ENCODE results near the gene HSPG2. TPM values are rescaled to one million over a fixed set of nuclear protein-coding genes. Genes with fewer than 3 reads are reported as not detected.

Gene HSPG2
- total and polyA plus RNA-seq, 4 experiments from 2014 or later: 1.2 TPM; not detected in 2

- no peaks in the 10 kb centered on the region for H3K9me3 ChIP-seq (ENCODE audit: control insufficient read depth in 1 of 2, low read length in 2 of 2)
- Mint-ChIP-seq H3K27ac (no peak overlapping the region), H3K9me3 (no peaks in the 10 kb centered on the region), H3K4me3 (no peak overlapping the region), H3K36me3 (no peaks in the 10 kb centered on the region), H3K27me3 (peaks cover 4 to 6% of the 10 kb centered on the region in 2 donors), H3K4me1 (peaks cover 5 to 15% (median 6%) of the 10 kb centered on the region in 4 donors)
- ChIA-PET CTCF (ENCODE audit: partially characterized antibody) (no interaction called here), POLR2A (ENCODE audit: partially characterized antibody) (no interaction called here)
- H3K4me1 ChIP-seq (ENCODE audit: insufficient read depth, low read length): peaks cover 4% of the 10 kb centered on the region
- no peaks in the 10 kb centered on the region for H3K27me3 ChIP-seq (ENCODE audit: insufficient read depth, low read length)
- intact Hi-C loops (cut with micrococcal nuclease): no loop called here
- H3K4me3 ChIP-seq (ENCODE audit: low read length in 2 of 2): no peak overlapping the region
- no peak for DNase-seq
- H3K27ac ChIP-seq (ENCODE audit: low read depth, low read length): no peak overlapping the region
- H3K36me3 ChIP-seq (ENCODE audit: insufficient read depth, low read length): no peaks in the 10 kb centered on the region
Observed at GRCh38 chr1:21942464-21942863, 5.4 kb upstream of the HSPG2 start.

- Mint-ChIP-seq H3K27ac (no peak overlapping the region), H3K4me1 (peaks cover 6 to 18% (median 6%) of the 10 kb centered on the region in 4 donors), H3K4me3 (no peak overlapping the region), H3K9me3 (no peaks in the 10 kb centered on the region), H3K36me3 (no peaks in the 10 kb centered on the region), H3K27me3 (peaks cover 4 to 6% of the 10 kb centered on the region in 2 donors)
- CTCF ChIA-PET (ENCODE audit: partially characterized antibody): no interaction called here
- Histone ChIP-seq H3K27ac (ENCODE audit: low read depth, low read length) (no peak overlapping the region), H3K4me3 (ENCODE audit: low read length in 2 of 2) (no peak overlapping the region), H3K9me3 (ENCODE audit: control insufficient read depth in 1 of 2, low read length in 2 of 2) (no peaks in the 10 kb centered on the region), H3K4me1 (ENCODE audit: insufficient read depth, low read length) (peaks cover 7% of the 10 kb centered on the region), H3K36me3 (ENCODE audit: insufficient read depth, low read length) (no peaks in the 10 kb centered on the region), H3K27me3 (ENCODE audit: insufficient read depth, low read length) (no peaks in the 10 kb centered on the region)
- POLR2A ChIA-PET (ENCODE audit: partially characterized antibody): no interaction called here
- intact Hi-C loops (cut with micrococcal nuclease): no loop called here
- no peak for DNase-seq
Observed at GRCh38 chr1:21941370-21941769, 4.3 kb upstream of the HSPG2 start.

- Mint-ChIP-seq H3K4me1 (peaks cover 6 to 20% (median 7%) of the 10 kb centered on the region in 4 donors), H3K36me3 (no peaks in the 10 kb centered on the region), H3K27ac (no peak overlapping the region), H3K27me3 (peaks cover 4 to 6% of the 10 kb centered on the region in 2 donors), H3K4me3 (no peak overlapping the region), H3K9me3 (no peaks in the 10 kb centered on the region)
- intact Hi-C loops (cut with micrococcal nuclease): no loop called here
- DNase-seq: no peak
- Histone ChIP-seq H3K4me3 (ENCODE audit: low read length in 2 of 2) (no peak overlapping the region), H3K27ac (ENCODE audit: low read depth, low read length) (no peak overlapping the region), H3K4me1 (ENCODE audit: insufficient read depth, low read length) (peaks cover 12% of the 10 kb centered on the region), H3K27me3 (ENCODE audit: insufficient read depth, low read length) (no peaks in the 10 kb centered on the region), H3K9me3 (ENCODE audit: control insufficient read depth in 1 of 2, low read length in 2 of 2) (no peaks in the 10 kb centered on the region), H3K36me3 (ENCODE audit: insufficient read depth, low read length) (no peaks in the 10 kb centered on the region)
- POLR2A ChIA-PET (ENCODE audit: partially characterized antibody): no interaction called here
- CTCF ChIA-PET (ENCODE audit: partially characterized antibody): no interaction called here
Observed at GRCh38 chr1:21940492-21940891, 3.4 kb upstream of the HSPG2 start.

GRCh38 chr1:21939650-21940374 is 2.7 kb upstream of the HSPG2 start:
- no peak for DNase-seq
- H3K27ac Mint-ChIP-seq: peak overlapping the region in 1 of 7 donors; percentile 23
- intact Hi-C loops (cut with micrococcal nuclease): no loop called here
- H3K9me3 ChIP-seq (ENCODE audit: control insufficient read depth in 1 of 2, low read length in 2 of 2): no peaks in the 10 kb centered on the region
- peaks cover 6 to 20% (median 7%) of the 10 kb centered on the region in 4 donors for H3K4me1 Mint-ChIP-seq
- POLR2A ChIA-PET (ENCODE audit: partially characterized antibody): no interaction called here
- H3K4me3 Mint-ChIP-seq: no peak overlapping the region
- no peaks in the 10 kb centered on the region for H3K27me3 ChIP-seq (ENCODE audit: insufficient read depth, low read length)
- no peaks in the 10 kb centered on the region for H3K36me3 Mint-ChIP-seq
- no peak overlapping the region for H3K4me3 ChIP-seq (ENCODE audit: low read length in 2 of 2)
- CTCF ChIA-PET (ENCODE audit: partially characterized antibody): no interaction called here
- peaks cover 12% of the 10 kb centered on the region for H3K4me1 ChIP-seq (ENCODE audit: insufficient read depth, low read length)
- no peak overlapping the region for H3K27ac ChIP-seq (ENCODE audit: low read depth, low read length)
- H3K9me3 Mint-ChIP-seq: no peaks in the 10 kb centered on the region
- H3K36me3 ChIP-seq (ENCODE audit: insufficient read depth, low read length): no peaks in the 10 kb centered on the region
- H3K27me3 Mint-ChIP-seq: peaks cover 4 to 6% of the 10 kb centered on the region in 2 donors

GRCh38 chr1:21938732-21939538 is 1.8 kb upstream of the HSPG2 start:
- Histone ChIP-seq H3K36me3 (ENCODE audit: insufficient read depth, low read length) (no peaks in the 10 kb centered on the region), H3K4me1 (ENCODE audit: insufficient read depth, low read length) (peaks cover 12% of the 10 kb centered on the region), H3K27ac (ENCODE audit: low read depth, low read length) (no peak overlapping the region), H3K27me3 (ENCODE audit: insufficient read depth, low read length) (no peaks in the 10 kb centered on the region), H3K9me3 (ENCODE audit: control insufficient read depth in 1 of 2, low read length in 2 of 2) (no peaks in the 10 kb centered on the region), H3K4me3 (ENCODE audit: low read length in 2 of 2) (no peak overlapping the region)
- Mint-ChIP-seq H3K4me3 (peak overlapping the region; percentile 12 to 97 (median 87)), H3K27me3 (peaks cover 4 to 6% of the 10 kb centered on the region in 2 donors), H3K9me3 (no peaks in the 10 kb centered on the region), H3K4me1 (peaks cover 6 to 24% (median 8%) of the 10 kb centered on the region in 4 donors), H3K27ac (peak overlapping the region in 3 of 7 donors; percentile 3 to 77 (median 26)), H3K36me3 (no peaks in the 10 kb centered on the region)
- POLR2A ChIA-PET (ENCODE audit: partially characterized antibody): interaction anchor here (0.8 to 2.2 kb wide), 2 partner anchors 12 to 18 kb away, joined by 3 to 14 read pairs; no protein-coding TSS in a partner anchor
- CTCF ChIA-PET (ENCODE audit: partially characterized antibody): no interaction called here
- DNase-seq: no peak
- intact Hi-C loops (cut with micrococcal nuclease): no loop called here

- Histone ChIP-seq H3K4me3 (ENCODE audit: low read length in 2 of 2) (peak overlapping the region in 1 of 2 donors; percentile 49), H3K27ac (ENCODE audit: low read depth, low read length) (no peak overlapping the region), H3K4me1 (ENCODE audit: insufficient read depth, low read length) (peaks cover 12% of the 10 kb centered on the region), H3K9me3 (ENCODE audit: control insufficient read depth in 1 of 2, low read length in 2 of 2) (no peaks in the 10 kb centered on the region), H3K36me3 (ENCODE audit: insufficient read depth, low read length) (no peaks in the 10 kb centered on the region), H3K27me3 (ENCODE audit: insufficient read depth, low read length) (no peaks in the 10 kb centered on the region)
- intact Hi-C loops (cut with micrococcal nuclease): no loop called here
- ChIA-PET CTCF (ENCODE audit: partially characterized antibody) (interaction anchor here (0.6 to 1.1 kb wide), 2 partner anchors 19 to 130 kb away, joined by 3 read pairs; no protein-coding TSS in a partner anchor), POLR2A (ENCODE audit: partially characterized antibody) (interaction anchor here (0.7 to 2.2 kb wide), 3 partner anchors 13 to 87 kb away, joined by 3 to 14 read pairs (median 3); no protein-coding TSS in a partner anchor)
- Mint-ChIP-seq H3K27ac (peak overlapping the region in 6 of 7 donors; percentile 64 to 93 (median 84)), H3K36me3 (no peaks in the 10 kb centered on the region), H3K9me3 (no peaks in the 10 kb centered on the region), H3K4me1 (peaks cover 6 to 26% (median 8%) of the 10 kb centered on the region in 4 donors), H3K4me3 (peak overlapping the region; percentile 84 to 97 (median 90)), H3K27me3 (peaks cover 4 to 5% of the 10 kb centered on the region in 2 donors)
- peak; percentile 55 to 68 (median 58) for DNase-seq
Observed at GRCh38 chr1:21937372-21938121, 437 bp upstream of the HSPG2 start.

Measured in CD4-positive, alpha-beta memory T cell (primary cell).